ENCODE measurements around the gene C11orf16. TPM values are rescaled to one million over a fixed set of nuclear protein-coding genes. Genes with fewer than 3 reads are reported as not detected.
"Not testable (repeated sequence)": the region's sequence is repeated elsewhere in the genome, so short reads cannot be mapped to it uniquely, and the experiment has no call there.

The C11orf16 gene
- total and polyA plus RNA-seq, 2 of the 4 experiments (the other 2 are of a cell fraction): not detected

- H3K23ac ChIP-seq (ENCODE audit: low read depth, low read length); ATAC-seq (ENCODE audit: low read depth); dilution Hi-C loops (cut with HindIII; ENCODE audit: low sequenced_read_pairs, unreplicated experiment); H3K14ac ChIP-seq (replicated peaks; ENCODE audit: low read depth, low read length); H3K36me3 ChIP-seq (ENCODE audit: control insufficient read depth, insufficient read depth, low read length); intact Hi-C loops (cut with micrococcal nuclease); H3K9me3 ChIP-seq (ENCODE audit: control insufficient read depth, insufficient read depth, low read length); H2BK5ac ChIP-seq (ENCODE audit: low read depth, low read length, poor library complexity, severe bottlenecking); in situ Hi-C loops (cut with MboI; ENCODE audit: low sequenced_read_pairs); H4K5ac ChIP-seq (ENCODE audit: low read depth, low read length); H3K56ac ChIP-seq (ENCODE audit: extremely low read depth, insufficient read depth, low read length); H3K9ac ChIP-seq (ENCODE audit: low read depth, low read length); H3K27ac ChIP-seq (ENCODE audit: insufficient read depth, low read length); H2BK15ac ChIP-seq (ENCODE audit: low read depth, low read length); H2BK120ac ChIP-seq (ENCODE audit: low read depth, low read length); H3K9me1 ChIP-seq (ENCODE audit: insufficient read depth, low read length); H2AFZ ChIP-seq (replicated peaks; ENCODE audit: low read length, poor library complexity); POLR2A ChIA-PET (ENCODE audit: unreplicated experiment); H2BK20ac ChIP-seq (ENCODE audit: low read depth, low read length); DNase-seq; H3K4me1 ChIP-seq (ENCODE audit: control insufficient read depth, insufficient read depth, low read length); H4K8ac ChIP-seq (ENCODE audit: low read depth in 2 of 2, low read length in 2 of 2); H3K18ac ChIP-seq (ENCODE audit: low read depth, low read length); CTCF ChIA-PET; H3K4me3 ChIP-seq (ENCODE audit: insufficient read depth, low read depth, low read length); H3K4ac ChIP-seq (ENCODE audit: low read depth, low read length); BruUV-seq (replicated peaks); H3K4me2 ChIP-seq (ENCODE audit: low read depth, low read length); H4K20me1 ChIP-seq (ENCODE audit: insufficient read depth, low read length); H3K79me1 ChIP-seq (ENCODE audit: low read depth in 1 of 2, low read length in 2 of 2); H2AK5ac ChIP-seq (ENCODE audit: low read depth, low read length); H2AK9ac ChIP-seq (replicated peaks; ENCODE audit: low read depth, low read length, poor library complexity); H3K27me3 ChIP-seq (ENCODE audit: control insufficient read depth, insufficient read depth, low read length); H4K91ac ChIP-seq (ENCODE audit: insufficient read depth, low read depth, low read length): not testable (repeated sequence)
- WGBS, 2 experiments (ENCODE audit: extremely low coverage in 2 of 2, insufficient read length in 1 of 2): no CpG with 5 or more reads among the region's 7 CpGs
Observed at GRCh38 chr11:8979365-8979764, 46.6 kb upstream of the C11orf16 start.

All from IMR-90 (cell line).